Fibroblast of skin of abdomen (primary cell): Measurements from ENCODE around the gene SNX1.
"Not testable (repeated sequence)": the region's sequence is repeated elsewhere in the genome, so short reads cannot be mapped to it uniquely, and the experiment has no call there.

Source experiments
- DNase-seq: peaks from one replicate; pipeline ENCODE4 v3.0.0-alpha.2; 2013

Gene SNX1

DNA sequence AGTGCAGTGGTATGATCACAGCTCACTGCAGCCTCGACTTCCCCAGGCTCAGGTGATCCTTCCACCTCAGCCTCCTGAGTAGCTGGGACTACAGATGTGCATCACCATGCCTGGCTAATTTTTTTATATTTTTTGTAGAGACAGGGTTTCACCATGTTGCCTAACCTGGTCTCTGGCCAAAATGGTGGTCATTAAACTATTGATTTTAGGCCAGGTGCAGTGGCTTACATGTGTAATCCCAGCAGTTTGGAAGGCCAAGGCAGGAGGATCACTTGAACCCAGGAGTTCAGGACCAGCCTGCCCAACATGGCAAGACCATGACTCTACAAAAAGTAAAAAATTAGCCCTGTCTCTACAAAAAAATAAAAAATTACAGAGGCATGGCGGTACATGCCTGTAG, 24.5 kb downstream of the SNX1 start:
- not testable (repeated sequence) for DNase-seq

DNA sequence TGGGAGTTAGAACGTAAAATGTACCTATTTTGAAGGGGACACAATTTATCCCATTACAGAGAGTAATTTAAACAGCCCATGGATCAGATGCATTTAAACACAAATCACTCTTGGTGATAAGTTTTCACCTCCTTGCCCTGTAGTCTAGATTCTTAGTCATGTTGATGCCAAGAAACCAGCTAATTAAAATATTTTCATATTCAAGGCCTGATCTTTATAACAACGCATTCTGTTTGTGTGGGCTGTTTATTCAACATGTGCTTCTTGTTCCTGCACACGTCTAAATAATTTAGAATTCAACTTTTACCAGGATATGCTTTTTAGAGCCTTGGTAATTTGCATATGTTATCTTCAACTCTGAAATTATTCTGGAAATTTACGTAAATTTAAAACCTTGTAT, 25.8 kb downstream of the SNX1 start:
- DNase-seq = no peak

DNA sequence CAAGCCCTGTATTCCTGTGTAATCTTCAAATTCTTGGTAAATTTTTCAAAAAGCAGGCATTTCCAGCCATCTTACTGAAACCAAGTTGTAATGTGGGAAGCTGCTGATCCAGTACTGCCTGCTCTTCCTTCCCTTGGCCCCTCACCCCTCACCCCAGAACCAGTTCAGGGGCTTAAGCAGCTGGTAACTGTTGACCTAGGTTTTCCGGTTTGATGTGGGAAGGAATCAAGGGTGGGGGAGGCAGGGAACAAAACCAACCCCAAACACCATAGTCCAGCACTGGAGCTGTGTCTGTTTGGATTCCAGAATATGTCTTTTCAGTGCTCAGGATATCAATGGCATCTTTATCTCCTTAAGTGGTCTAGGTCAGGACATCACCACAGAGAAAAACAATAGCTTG, 26.7 kb downstream of the SNX1 start:
- DNase-seq = no peak

DNA sequence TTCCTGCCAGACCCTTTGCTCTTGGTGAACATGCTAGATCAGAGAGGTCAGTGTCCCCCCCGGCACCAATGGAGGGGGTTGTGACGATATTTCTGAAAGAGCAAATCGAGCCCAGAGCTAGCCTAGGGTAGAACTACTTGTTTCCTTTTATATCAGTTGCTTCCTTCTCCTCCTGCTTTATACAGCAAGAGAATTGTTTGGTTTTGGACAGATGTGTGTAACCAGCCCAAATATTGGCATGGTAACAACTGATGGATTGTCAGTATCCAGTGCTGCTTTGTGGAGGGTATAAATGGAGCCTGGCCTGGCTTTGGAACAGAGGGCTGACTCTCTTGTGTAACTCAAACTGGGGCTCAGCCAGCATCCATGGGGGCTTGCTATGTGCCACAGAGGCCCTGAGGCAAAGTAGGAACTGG, 27.2 kb downstream of the SNX1 start:
- DNase-seq = no peak

DNA sequence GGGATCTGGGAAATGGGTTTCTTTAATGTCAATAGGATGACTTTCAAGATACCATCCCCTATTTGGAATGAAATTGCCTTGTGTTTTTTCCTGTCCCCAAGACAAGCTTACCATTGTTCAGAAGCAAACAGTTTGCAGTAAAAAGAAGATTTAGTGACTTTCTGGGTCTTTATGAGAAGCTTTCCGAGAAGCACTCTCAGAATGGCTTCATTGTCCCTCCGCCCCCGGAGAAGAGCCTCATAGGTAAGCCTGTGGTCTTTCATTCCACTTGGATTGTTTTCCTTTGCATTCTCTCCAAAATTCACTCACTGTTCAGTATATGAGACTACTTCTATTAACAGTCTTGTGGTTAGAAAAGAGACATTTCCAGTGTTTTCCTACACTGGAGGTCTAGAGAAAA, 30.2 kb downstream of the SNX1 start:
- DNase-seq = no peak

DNA sequence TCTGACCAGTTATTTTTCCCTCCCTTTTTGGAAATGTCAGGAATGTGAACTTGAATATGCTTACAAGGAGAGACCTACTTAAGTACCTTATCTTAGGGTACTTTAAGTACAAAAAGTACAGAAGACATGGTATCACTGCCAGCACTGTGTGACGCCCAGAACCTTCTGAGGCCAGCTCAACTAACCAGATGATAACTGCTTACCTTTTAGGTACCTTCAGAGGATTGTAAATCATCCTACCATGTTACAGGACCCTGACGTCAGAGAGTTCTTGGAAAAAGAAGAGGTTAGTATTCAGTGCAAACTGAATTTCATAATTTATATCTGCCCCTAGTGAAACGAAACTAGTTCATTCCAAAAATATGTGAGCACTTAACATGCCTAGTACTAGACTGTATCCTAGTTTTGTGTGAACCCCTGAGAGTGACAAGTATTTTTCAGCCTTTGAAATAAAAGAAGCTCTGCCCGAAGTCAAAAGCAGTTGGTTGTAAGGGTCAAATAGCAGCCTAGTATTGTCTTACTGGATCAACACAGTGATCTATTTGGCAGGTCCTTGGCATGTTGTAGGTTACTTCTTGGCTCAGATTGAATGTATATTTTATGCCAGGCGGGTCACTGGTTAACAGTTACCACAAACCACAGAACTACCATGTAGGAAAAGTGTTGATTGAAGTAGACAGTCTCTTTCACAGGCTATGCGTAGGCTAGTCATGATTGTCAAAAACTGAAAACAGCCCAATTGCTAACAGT, 31.9 kb downstream of the SNX1 start:
- no peak for DNase-seq

DNA sequence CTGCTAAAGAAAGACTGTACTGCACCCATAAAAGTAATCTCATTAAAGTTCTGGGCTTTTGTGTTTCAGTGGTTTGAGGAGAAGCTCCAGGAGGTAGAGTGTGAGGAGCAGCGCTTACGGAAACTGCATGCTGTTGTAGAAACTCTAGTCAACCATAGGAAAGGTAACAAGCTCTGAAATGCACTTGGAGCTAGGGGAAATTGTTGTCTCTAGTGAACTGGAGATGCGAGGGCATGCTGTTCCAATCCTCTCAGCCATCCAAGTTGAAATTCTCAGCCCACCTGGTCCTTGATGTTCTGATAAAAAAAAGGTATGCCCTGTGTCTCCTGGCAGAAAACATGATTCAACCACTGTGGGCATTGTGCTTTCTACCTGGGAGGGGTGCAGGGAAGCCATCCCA, 34.4 kb downstream of the SNX1 start:
- DNase-seq = no peak

DNA sequence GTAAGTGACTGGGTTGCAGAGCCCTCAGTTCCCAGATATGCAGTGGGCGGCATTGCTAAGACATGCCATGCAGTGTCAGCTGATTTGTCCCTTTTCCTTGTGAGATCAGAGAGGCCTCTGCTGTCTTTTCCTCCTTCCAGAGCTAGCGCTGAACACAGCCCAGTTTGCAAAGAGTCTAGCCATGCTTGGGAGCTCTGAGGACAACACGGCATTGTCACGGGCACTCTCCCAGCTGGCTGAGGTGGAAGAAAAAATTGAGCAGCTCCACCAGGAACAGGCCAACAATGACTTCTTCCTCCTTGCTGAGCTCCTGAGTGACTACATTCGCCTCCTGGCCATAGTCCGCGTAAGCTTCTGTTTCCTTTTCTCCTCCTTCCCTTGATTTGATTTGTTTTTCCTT, 35.8 kb downstream of the SNX1 start:
- DNase-seq = no peak

DNA sequence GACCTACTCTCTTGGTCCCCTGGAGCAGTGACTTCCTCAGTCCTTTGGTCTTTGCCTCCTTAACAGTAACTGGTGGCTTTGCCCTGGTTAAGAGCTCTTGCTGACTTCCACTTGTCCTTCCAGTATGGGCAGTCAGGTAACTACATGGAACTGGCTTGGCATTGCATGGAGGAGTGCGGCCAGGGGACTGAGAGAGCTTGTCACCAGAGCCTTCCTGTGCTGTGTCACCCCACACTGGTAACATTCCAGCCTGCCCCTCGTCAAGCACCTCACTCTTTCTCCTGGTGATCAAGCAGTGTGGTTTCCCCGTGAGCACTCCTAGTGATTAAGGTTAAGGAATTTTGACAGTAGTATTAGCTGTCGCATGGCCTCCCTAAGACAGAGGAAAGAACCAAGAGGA, 36.4 kb downstream of the SNX1 start:
- no peak for DNase-seq

DNA sequence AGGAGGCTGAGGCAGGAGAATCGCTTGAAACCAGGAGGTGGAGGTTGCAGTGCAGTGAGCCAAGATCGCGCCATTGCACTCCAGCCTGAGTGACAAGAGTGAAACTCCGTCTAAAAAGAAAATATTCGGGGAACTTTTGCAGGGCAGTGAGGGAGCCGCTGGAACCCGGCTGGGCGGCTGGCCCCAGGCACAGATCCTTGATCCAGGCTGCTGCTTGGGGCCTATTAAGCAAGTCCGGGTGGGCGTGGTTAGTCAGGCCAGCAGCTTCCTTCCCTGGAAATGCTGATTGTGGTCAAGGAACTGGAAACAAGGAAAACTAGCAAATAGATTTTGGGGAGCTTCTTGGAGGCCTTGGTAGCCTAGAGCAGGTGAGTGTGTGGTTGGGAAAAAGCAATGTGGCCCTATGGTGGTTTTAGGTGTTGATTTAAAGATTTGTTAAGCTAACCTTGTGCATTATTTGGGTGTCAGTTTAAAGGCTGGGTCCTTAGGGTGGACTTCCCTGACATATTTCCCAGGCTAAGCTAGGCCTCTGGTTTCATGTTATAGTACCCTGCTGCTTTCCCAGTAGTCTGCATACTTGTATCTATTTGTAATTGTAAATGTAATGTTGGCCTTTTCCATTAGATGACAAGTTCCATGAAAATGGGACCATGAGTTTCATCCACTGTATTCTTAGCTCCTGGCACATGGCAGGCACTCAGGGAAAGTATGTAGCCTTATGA, 38.0 kb downstream of the SNX1 start:
- DNase-seq = no peak

DNA sequence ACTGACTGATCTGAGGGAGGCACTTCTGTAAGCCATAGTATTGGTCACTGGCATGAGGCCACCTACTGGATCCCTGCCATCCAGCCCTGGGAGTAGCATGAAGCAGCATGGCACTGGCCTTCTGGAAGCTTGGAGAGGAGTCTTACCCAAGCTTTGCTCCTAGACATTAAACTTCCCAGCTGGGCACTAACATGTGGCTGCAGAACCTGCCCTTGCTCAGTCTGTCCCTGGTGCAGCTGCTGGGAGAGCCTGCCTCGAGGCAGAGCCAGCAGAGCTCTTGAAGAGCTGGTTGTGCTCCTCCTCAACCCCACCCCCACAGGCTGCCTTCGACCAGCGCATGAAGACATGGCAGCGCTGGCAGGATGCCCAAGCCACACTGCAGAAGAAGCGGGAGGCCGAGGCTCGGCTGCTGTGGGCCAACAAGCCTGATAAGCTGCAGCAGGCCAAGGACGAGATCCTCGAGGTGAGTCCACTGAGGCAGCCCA, 38.6 kb downstream of the SNX1 start:
- no peak for DNase-seq

DNA sequence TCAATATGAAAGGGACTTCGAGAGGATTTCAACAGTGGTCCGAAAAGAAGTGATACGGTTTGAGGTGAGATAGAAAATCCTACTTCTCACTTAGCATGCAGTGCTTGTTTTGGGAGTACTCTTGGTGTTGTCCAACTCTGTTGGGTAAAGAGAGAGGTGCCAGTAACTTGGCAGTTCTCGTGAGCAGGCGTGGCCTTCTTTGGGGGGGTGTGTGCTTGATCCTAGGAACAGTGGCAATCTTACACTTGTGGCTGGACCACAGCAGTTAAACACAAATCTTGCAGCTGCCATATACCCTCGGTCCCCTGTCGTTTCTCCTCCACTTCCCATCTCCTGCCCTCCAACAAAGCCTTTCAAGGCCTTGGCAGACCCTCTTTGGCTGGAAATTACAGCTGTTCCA, 40.6 kb downstream of the SNX1 start:
- no peak for DNase-seq

DNA sequence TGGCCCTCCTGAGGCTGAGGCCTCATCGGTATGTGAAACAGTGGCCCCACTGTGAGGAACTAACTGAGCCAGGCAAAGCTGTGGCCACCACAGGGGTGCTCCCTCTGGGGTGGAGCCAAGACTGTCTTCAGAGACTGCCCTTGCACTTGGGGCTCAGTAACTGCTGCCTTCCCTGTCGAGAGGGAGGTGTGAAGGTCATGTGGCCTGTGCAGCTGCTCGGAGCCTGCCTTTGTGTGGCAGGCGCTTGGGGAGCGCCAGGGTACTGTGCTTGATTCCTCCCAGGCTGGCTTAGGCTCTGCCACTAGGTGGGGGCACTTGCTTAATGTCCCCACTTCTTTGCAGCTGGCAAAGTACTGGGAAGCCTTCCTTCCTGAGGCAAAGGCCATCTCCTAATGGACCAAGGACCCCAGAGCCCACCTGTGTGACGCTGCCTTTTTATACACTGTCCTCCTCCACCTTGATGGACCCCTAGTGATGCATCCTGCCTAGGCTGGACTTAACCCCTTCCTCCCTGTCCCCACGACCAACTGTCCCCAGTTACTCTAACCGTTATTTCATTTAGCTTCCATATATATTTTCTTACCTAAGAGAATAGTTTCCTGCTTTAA, 41.5 kb downstream of the SNX1 start:
- no peak for DNase-seq

DNA sequence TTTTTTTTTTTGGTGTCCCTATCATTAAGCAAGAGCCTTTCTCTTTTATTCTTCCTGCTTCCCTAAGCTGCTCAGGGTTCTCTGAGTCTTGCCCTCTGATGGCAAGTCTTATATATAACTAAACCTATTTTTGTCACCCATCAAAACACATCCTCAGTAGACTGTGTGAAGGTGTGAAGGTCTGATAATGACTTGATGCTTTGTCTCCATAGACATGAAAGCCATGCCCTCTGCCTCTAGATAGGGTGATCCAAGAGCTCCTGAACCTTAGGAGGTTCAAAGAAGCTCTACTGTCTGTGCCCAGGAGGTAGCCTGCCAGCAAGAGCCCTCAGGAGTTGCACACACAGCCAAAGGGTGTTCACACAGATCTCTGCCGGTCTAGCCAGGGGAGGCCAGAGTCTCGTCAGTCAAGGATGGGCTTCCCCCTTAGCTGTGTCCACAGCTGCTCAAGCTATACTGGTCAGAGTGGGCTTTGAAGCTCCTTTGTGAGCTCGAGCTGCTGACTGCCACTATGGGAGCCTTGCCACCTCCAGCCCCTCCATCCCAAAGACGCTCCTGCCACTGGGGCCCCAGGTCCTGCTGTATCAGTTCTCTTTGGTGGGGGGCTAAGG, 42.7 kb downstream of the SNX1 start:
- DNase-seq = no peak

DNA sequence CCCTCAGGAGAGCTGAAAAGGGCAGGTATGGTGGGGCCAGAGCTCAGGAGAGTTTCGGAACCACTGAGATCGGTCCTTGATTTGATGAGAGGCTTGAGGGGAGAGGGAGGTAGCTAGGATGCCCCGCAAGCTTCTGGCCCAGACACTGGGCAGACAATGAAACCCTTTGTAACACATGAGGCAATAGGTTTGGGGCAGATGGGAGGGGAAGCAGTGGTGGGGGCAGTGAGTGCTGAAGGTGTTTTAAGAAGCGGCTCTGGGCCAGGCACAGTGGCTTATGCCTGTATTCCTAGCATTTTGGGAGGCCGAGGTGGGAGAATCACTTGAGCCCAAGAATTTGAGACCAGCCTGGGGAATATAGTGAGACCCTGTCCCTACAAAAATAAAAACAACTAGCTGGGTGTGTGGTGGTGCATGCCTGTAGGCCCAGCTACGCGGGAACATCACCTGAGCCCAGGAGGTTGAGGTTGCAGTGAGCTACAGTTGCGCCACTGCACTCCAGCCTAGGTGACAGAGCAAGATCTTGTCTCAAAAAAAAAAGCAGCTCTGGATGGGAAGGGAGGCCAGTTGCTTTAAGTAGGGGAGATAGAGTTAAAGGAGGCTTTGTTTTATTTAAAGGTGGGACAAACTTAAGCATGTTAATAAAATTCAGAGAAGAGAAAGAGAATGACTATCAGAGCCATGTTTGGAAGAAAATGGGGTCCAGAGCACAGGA, 46.2 kb downstream of the SNX1 start:
- DNase-seq = no peak

DNA sequence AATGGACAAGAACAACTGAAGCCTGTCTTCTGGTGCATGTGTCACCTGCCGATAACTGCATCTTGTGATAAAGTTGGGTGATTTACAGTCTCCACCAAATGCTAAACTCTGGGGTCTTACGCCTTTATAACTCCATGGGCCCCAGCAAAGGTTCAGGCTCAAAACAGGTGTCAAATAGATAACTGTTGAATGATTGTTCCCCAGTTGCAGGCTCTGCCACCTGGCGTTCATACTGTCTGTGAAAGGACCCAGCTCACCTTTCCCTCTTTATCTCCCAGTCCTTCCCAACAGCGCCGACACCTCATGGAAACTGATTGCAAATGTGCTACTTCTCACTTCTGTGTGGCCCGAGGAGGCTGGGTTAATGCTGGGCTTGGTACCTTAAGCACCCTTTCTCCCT, 47.5 kb downstream of the SNX1 start:
- no peak for DNase-seq

DNA sequence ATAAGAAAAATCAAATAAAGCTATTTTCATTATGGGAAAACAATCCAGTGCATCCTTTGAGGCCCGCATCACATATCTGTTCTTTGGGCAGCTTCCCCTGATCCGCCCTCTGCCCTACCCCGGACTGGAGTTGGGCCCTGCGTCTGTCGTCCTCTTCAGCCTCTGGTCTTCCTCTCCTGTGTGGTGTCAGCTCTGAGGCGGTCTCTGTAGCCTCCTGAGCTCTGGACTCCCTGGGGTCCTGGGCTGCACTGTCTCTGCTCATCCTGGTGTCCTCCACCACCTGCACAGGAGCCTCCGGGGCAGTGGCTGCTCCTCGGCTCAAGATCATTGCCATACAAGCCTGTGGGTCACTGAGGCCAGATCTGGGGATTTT, 48.4 kb downstream of the SNX1 start:
- no peak for DNase-seq

DNA sequence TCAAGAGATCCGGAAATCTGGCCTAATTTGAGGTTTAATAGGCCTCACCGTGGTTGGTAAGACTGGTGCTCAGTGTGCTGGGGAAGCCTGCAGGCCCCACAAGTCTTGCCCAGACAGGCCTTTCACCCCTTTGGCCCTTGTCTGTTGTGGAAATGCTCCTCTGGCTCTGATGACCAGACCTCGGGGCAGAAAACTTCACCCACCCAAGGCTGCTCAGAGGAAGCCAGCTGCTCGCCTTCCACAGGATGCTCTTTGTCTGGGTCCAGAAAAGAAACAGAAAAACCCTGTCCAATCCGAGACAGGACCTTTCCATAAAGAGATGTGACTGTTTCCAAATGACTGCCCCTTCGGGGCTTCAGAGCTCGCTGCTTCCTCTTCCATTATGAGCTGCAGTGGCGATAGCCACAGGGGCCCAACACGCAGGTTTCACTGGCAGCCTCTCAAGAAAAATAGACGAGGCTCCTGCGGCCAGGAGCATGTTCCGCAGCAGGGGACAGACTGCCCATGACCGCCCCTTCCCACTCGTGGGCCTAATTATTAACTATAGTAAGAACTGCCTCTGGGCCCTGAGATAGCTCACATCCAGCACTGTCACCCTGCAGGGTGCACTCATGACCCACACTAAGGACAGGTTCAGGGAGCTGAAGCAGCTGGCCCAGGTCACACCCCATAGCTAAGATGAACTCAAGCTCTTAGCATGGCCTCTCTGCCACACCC, 48.9 kb downstream of the SNX1 start:
- no peak for DNase-seq

DNA sequence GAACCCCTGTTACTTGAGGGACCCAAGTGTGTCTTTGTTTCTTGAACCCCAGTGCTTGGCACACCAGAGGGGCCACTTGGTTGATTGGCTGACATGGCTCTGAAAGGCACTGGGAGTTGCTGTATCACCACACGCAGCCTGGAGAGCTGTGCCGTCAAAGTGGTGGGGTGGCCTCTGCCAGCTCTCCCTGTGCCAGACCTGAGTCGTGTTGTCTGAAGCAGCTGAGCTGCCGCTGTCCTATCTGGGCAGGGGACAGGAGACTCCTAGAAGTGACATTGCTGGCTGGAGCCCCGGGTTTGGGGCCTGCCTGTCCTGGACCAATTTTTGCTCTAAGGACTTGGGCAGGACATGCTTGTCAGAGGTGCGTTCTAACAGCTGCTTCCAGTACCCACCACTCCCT, 50.3 kb downstream of the SNX1 start:
- DNase-seq = no peak

DNA sequence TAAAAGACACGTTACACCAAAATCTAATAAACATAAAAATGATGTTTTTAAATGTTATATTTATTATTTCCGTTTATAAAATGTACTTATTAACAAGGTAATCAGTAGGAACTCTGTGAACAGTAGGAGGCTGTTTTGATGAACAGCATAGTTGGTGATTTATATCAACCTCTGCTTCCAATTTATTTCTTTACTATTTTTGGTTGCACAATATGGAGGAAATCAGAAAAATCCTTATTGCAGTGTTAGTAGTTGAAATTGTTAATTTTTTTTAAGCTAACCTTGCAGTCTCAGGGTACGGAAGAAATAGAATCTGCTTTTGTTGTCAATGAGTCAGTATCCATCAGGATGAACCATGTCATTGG, 50.7 kb downstream of the SNX1 start:
- DNase-seq = no peak

DNA sequence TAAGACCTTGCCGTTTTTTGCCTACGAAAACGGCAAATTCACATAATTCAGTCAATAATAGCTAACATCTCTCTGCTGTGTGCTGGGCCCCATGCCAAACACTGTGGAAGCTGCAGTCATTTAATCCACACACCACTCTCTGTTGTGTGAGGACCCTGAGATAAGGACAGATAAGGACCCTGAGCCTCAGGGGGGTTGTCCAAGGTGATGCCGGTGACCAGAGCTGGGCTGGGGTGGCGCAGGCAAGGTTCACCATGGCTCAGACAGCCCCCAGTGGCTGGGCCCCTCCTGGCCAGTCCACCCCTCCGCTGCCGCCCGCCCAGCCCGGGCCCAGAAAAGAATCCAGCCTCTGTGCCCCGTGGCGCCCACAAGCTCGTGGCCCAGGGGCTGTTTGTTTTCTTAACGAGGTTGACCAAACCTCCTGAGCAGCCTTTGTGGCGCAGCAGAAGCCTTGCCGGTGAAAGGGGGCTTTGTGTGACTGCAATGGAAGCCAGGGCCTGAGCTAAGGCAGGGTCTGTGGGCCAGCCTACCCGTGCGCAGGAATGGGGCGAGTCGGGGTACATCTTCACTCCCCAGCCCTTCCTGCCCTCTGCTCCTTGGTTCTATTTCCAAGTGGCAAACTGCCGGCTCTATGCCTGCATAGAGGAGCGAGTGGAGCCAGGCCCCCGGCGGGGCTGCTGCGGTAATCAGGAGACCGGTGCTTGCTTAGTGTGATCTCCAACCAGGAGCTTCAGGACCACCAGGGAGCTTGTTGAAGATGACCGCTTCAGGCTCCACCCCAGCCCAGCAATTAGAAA, 51.3 kb downstream of the SNX1 start:
- DNase-seq = no peak
